K562 (cell line): Measurements from ENCODE around the gene ELF3. TPM values are rescaled to one million over a fixed set of nuclear protein-coding genes. Genes with fewer than 3 reads are reported as not detected.
A peak's percentile ranks its signal among the peaks of the same experiment; 100 is the strongest.

Source experiments
- ATAC-seq: fragments of 200-7000 bp; cut with Tn5 transposase; 3 replicates; pipeline ENCODE4 v1.9.1; 2020; ENCODE audit warnings: moderate library complexity
- BruUV-seq: library from RNA; stranded (reverse); fragments of 400-500 nt; replicated peaks from 2 replicates; lab custom pipeline; 2021; lab: Mats Ljungman, UMichigan
- CTCF ChIA-PET: fragments of 300-600 bp; formaldehyde crosslinking; extraction: SDS; loops from one replicate; lab custom pipeline; 2021; ENCODE audit warnings: low intra/inter-chr PET ratio; lab: Yijun Ruan, JAX
- POLR2A ChIA-PET: fragments of 300-600, 350-650 bp; sonication (Branson Sonifier 250); formaldehyde crosslinking; extraction: SDS; loops from one replicate; lab custom pipeline; 2021; ENCODE audit warnings: antibody characterized with exemption, inconsistent platforms; lab: Yijun Ruan, JAX
- DNase-seq, 4 experiments: peaks; one replicate each; pipeline versions ENCODE4 v3.0.0 to v3.0.0-alpha.2; 2011 to 2018; ENCODE audit warnings: low spot score in 3 of 4, mixed read lengths in 3 of 4; ENCODE audit errors: extremely low read depth in 1 of 4
- FAIRE-seq: peaks from 2 replicates; lab custom pipeline; 2011; peaks lifted over from hg19 to GRCh38; lab: Jason Lieb, UNC
- H2AFZ ChIP-seq: 2 replicates; pipeline ENCODE4 v1.6.0; 2011; ENCODE audit warnings: low read depth, low read length, control low read depth, inconsistent platforms
- H3K27ac ChIP-seq: fragments of 200-600 bp; 3 replicates; pipeline ENCODE4 v1.8.0; 2011; ENCODE audit warnings: low read depth, mild to moderate bottlenecking, control low read depth, inconsistent platforms, low read length, moderate library complexity, mixed read lengths; ENCODE audit errors: extremely low read depth
- H3K27me3 ChIP-seq, 2 experiments: fragments of 300-600 bp in 1 of 2; 2 replicates in 1 of 2; 3 replicates in 1 of 2; pipeline versions ENCODE4 v1.6.0 to v1.8.0; 2011; ENCODE audit warnings: inconsistent platforms in 2 of 2, low read length in 2 of 2, mild to moderate bottlenecking in 1 of 2, mixed read lengths in 1 of 2, moderate library complexity in 1 of 2; ENCODE audit not compliant: control insufficient read depth in 2 of 2, insufficient read depth in 2 of 2
- H3K36me3 ChIP-seq: fragments of 300-600 bp; 3 replicates; pipeline ENCODE4 v1.8.0; 2011; ENCODE audit warnings: mild to moderate bottlenecking, low read length, inconsistent platforms; ENCODE audit not compliant: control insufficient read depth, insufficient read depth
- H3K4me1 ChIP-seq, 2 experiments: fragments of 200-600 bp in 1 of 2; replicated peaks in 1 of 2; 2 replicates in 1 of 2; 3 replicates in 1 of 2; pipeline versions ENCODE4 v1.5.1 to v1.8.0; 2011; ENCODE audit warnings: inconsistent platforms in 2 of 2, low read length in 2 of 2, mild to moderate bottlenecking in 1 of 2, mixed read lengths in 1 of 2, moderate library complexity in 1 of 2; ENCODE audit not compliant: control insufficient read depth in 2 of 2, insufficient read depth in 2 of 2
- H3K4me2 ChIP-seq: 2 replicates; pipeline ENCODE4 v1.6.1; 2011; ENCODE audit warnings: low read length, control low read depth, inconsistent platforms, mixed read lengths; ENCODE audit not compliant: insufficient read depth
- H3K4me3 ChIP-seq: fragments of 200-600 bp; sonication (generic), shearing (Covaris generic); 2 replicates; pipeline ENCODE4 v1.5.1; 2016; ENCODE audit warnings: control low read depth, inconsistent platforms
- H3K79me2 ChIP-seq: fragments of 200-600 bp; 3 replicates; pipeline ENCODE4 v1.8.0; 2011; ENCODE audit warnings: low read length, inconsistent platforms; ENCODE audit not compliant: control insufficient read depth, insufficient read depth
- H3K9ac ChIP-seq, 2 experiments: 2 replicates each; pipeline versions ENCODE4 v1.6.0 to v1.6.1; 2011; ENCODE audit warnings: low read depth in 2 of 2, low read length in 2 of 2, control low read depth in 1 of 2, inconsistent platforms in 1 of 2, mild to moderate bottlenecking in 1 of 2, mixed read lengths in 1 of 2; ENCODE audit not compliant: insufficient read depth in 1 of 2
- H3K9me1 ChIP-seq: one replicate; pipeline ENCODE4 v1.6.0; 2011; ENCODE audit warnings: inconsistent platforms, mild to moderate bottlenecking, low read length, moderate library complexity; ENCODE audit not compliant: control insufficient read depth, insufficient read depth
- H3K9me3 ChIP-seq: replicated peaks from 2 replicates; pipeline ENCODE4 v1.5.1; 2011; ENCODE audit warnings: low read depth, low read length, inconsistent platforms; ENCODE audit not compliant: control insufficient read depth, insufficient read depth
- H4K20me1 ChIP-seq: replicated peaks from 2 replicates; pipeline ENCODE4 v1.6.1; 2011; ENCODE audit warnings: low read length, inconsistent platforms, mixed read lengths; ENCODE audit not compliant: control insufficient read depth, insufficient read depth
- CREB1 ChIP-seq, 2 experiments: sonication (generic) in 1 of 2; formaldehyde crosslinking in 1 of 2; IDR thresholded peaks; 2 replicates each; pipeline versions ENCODE4 v1.6.1 to v1.8.0; 2012 to 2022; ENCODE audit warnings: inconsistent platforms in 1 of 2, mild to moderate bottlenecking in 1 of 2, missing genetic modification reagents in 1 of 2, moderate library complexity in 1 of 2
- FOXK1 ChIP-seq: sonication (generic); formaldehyde crosslinking; IDR thresholded peaks from 2 replicates; pipeline ENCODE4 v1.8.0; 2022; ENCODE audit warnings: missing genetic modification reagents, mild to moderate bottlenecking, borderline replicate concordance
- HNRNPH1 ChIP-seq: fragments of 200-400 bp; formaldehyde crosslinking; optimal IDR thresholded peaks from 2 replicates; pipeline ENCODE3; 2017; ENCODE audit warnings: low read depth, mild to moderate bottlenecking, low read length, moderate library complexity
- KDM1A ChIP-seq, 2 experiments: fragments of 450-650 bp; IDR thresholded peaks; 2 replicates each; pipeline ENCODE4 v1.6.1; 2016; ENCODE audit warnings: mild to moderate bottlenecking in 2 of 2
- RBM34 ChIP-seq: fragments of 200-400 bp; formaldehyde crosslinking; IDR thresholded peaks from 2 replicates; pipeline ENCODE4 v1.6.1; 2018; ENCODE audit warnings: low read length, borderline replicate concordance; ENCODE audit not compliant: insufficient read depth
- RNF2 ChIP-seq: sonication (generic); IDR thresholded peaks from 2 replicates; pipeline ENCODE4 v1.6.1; 2016
- SUPT5H ChIP-seq: fragments of 450-650 bp; IDR thresholded peaks from 2 replicates; pipeline ENCODE4 v1.6.1; 2016
- TFAM ChIP-seq: fragments of 250-450 bp; sonication (Bioruptor Pico); conservative IDR thresholded peaks from 2 replicates; pipeline ENCODE4 v1.5.0; 2021; ENCODE audit warnings: mild to moderate bottlenecking, moderate library complexity
- ZNF121 ChIP-seq: sonication (generic); formaldehyde crosslinking; conservative IDR thresholded peaks from 2 replicates; pipeline ENCODE4 v1.8.0; 2022; ENCODE audit warnings: missing genetic modification reagents
- WGBS: fragments of 100-300 bp; shearing (Covaris generic); methylation state at CpG from one replicate; pipeline ENCODE4 v1.1.6; 2016; ENCODE audit warnings: low coverage, mixed read lengths; ENCODE audit not compliant: insufficient coverage; ENCODE audit errors: missing lambda C conversion rate; 5-methylcytosine and 5-hydroxymethylcytosine counted together
- in situ Hi-C: fragments of 300-500 bp; cut with MboI; formaldehyde crosslinking; loops from 4 replicates; pipeline ENCODE4 v1.15.0; 2018; ENCODE audit warnings: inconsistent platforms, mixed read lengths
- intact Hi-C: fragments of 100-400 bp; cut with micrococcal nuclease; formaldehyde crosslinking; loops from 2 replicates; pipeline ENCODE4 v1.14.2; 2022
- polyA plus RNA-seq, 8 experiments: library from polyadenylated mRNA; depleted of rRNA in 4 of 8; stranded (reverse) in 5 of 8; unstranded in 3 of 8; fragments of >200 nt; fragmentation: Nextera tagmentation in 2 of 8; fragmentation: Illumina TruSeq in 1 of 8; extraction: Ambion mirVana in 2 of 8; extraction: Trizol in 1 of 8; gene quantifications; 2 replicates each; pipeline versions ENCODE4 v1.2.1 to v1.2.3, GENCODE V29; 2011 to 2014; ENCODE audit warnings: inconsistent platforms in 1 of 8, missing spikeins in 1 of 8
- total RNA-seq, 7 experiments: library from RNA; depleted of rRNA in 6 of 7; stranded (reverse); fragments of >200 nt in 6 of 7; fragmentation: Illumina TruSeq in 2 of 7; extraction: Trizol in 2 of 7; gene quantifications; 2 replicates each; pipeline versions ENCODE4 v1.2.1 to v1.2.3, GENCODE V29; 2011 to 2021; ENCODE audit warnings: low replicate concordance in 1 of 7
- TF ChIP-seq, protein P1 (sequence below): fragments of 250-450 bp; sonication (Bioruptor Pico); IDR thresholded peaks from 2 replicates; pipeline ENCODE4 v1.8.0; 2021; ENCODE audit warnings: moderate library complexity, mild to moderate bottlenecking, inconsistent platforms
- TF ChIP-seq, protein P2 (sequence below): sonication (generic); IDR thresholded peaks from 2 replicates; pipeline ENCODE4 v1.6.1; 2016

The ELF3 gene
- total and polyA plus RNA-seq, 9 of the 15 experiments (the other 6 are each of a cell fraction or from before 2014, with no cell fraction given) = 0.03 to 1.2 (median 0.07) TPM; not detected in 4

DNA sequence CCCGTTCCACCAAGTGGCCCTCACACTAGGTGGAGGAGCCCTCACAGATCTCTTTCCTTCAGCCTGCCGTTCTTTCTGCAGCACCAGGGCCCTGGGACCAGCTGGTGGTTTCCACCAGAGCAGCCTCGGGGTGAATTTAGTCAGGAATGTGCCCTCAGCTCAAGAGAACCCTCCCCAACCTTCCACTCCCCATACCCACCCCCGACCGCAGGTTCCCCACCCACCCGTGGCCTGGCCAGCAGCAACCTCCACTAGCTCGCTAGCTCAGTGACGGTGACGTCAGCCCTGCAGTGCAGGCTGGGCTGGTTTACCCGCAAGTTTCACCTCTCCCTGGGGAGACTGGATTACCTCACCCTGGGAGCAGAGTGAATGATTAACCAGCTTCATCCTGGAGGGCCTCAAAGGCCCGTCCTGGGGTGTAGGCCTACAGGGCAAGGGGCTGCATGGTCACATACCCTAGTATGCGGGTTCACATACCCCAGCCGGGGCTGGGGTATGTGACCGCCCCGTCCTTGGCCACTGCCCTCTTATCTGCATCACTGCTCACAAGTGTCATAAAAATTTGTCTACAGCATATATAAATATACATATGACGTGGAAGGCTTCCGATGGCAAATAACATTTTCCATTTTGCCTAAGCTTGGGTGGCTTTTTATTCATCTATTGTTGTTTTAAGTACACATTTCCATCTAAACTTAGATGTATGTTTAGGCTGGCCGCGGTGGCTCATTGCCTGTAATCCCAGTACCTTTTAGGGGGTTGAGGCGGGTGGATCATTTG, 24.5 kb downstream of the ELF3 start (continued):
- TF ChIP-seq RNF2 = no peak
- TF ChIP-seq CREB1 (IDR thresholded peaks at IDR 0.05) = peak; percentile 30; the same call in 1 of the 2 replicates
- peak; percentile 52; the same call in 1 of the 2 replicates for TF ChIP-seq CREB1 (CRISPR knock-in tag; IDR thresholded peaks at IDR 0.05)
- no peak for TF ChIP-seq HNRNPH1
- TF ChIP-seq, all 486 proteins: peak for 13

DNA sequence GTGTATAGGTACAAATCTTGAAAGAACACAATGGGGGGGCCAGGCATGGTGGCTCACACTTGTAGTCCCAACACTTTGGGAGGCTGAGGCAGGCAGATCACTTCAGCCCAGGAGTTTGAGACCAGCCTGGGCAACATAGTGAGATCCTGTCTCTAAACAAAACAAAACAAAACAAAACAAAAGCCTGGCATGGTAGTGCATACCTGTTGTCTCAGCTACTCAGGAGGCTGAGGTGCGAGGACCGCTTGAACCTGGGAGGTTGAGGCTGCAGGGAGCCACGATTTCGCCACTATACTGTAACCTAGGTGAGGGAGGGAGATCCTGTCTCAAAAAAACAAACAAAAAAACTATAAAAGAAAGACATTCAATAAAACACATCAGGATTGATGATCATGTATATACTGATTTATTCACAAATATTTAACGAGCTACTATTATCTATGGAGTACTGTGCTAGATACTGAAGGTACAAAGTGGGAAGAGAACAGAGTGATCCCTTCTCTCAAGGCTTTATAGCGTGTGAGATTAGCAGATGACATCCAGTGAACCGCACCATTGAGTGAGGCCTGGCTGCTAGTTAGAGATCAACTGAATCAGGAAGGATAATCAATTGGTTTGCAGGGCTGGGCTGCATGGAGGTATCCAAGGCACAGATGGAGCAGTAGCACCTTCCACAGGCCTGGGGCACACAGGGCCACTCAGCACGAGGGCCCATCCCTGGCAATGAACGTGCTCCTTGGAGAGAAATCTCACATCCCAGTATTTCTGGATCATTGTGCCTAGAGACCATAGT, 26.4 kb downstream of the ELF3 start:
- DNase-seq (no peak), ATAC-seq (no peak), FAIRE-seq (no peak)
- no peak overlapping the region for H3K4me3 ChIP-seq
- H3K9me1 ChIP-seq = no peaks in the 10 kb centered on the region
- in situ Hi-C loops (no loop called here), intact Hi-C loops (no loop called here)
- no peaks in the 10 kb centered on the region for H3K79me2 ChIP-seq
- no peak overlapping the region for H3K9ac ChIP-seq
- TF ChIP-seq, protein P1, sequence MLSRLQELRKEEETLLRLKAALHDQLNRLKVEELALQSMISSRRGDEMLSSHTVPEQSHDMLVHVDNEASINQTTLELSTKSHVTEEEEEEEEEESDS (CRISPR knock-in tag) = no peak
- no peak for TF ChIP-seq KDM1A (IDR thresholded peaks at IDR 0.05)
- TF ChIP-seq SUPT5H = no peak
- TF ChIP-seq RBM34 = no peak
- TF ChIP-seq FOXK1 (CRISPR knock-in tag) = no peak
- TF ChIP-seq ZNF121 = peak; percentile 48; the same call in 1 of the 2 replicates
- TF ChIP-seq, protein P2, sequence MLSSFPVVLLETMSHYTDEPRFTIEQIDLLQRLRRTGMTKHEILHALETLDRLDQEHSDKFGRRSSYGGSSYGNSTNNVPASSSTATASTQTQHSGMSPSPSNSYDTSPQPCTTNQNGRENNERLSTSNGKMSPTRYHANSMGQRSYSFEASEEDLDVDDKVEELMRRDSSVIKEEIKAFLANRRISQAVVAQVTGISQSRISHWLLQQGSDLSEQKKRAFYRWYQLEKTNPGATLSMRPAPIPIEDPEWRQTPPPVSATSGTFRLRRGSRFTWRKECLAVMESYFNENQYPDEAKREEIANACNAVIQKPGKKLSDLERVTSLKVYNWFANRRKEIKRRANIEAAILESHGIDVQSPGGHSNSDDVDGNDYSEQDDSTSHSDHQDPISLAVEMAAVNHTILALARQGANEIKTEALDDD = peak; percentile 74; the same call in 1 of the 2 replicates
- TF ChIP-seq TFAM (CRISPR knock-in tag) = no peak
- 17% methylated on average over 9 of the region's 9 CpGs for WGBS
- H3K4me2 ChIP-seq = no peak overlapping the region
- peaks cover 6 to 9% of the 10 kb centered on the region in 2 experiments; a peak in 4 of 5 replicates for H3K4me1 ChIP-seq
- peaks cover 4 to 10% of the 10 kb centered on the region in 2 experiments; a peak in 3 of 5 replicates for H3K27me3 ChIP-seq
- no TSS peak for BruUV-seq
- no peaks in the 10 kb centered on the region for H3K36me3 ChIP-seq
- no peak overlapping the region for H2AFZ ChIP-seq
- ChIA-PET CTCF (no interaction called here), POLR2A (no interaction called here)
- H4K20me1 ChIP-seq = 0 out of 2 replicates have a peak, but pooled peaks cover 3% of the 10 kb centered on the region
- no peaks in the 10 kb centered on the region for H3K9me3 ChIP-seq
- H3K27ac ChIP-seq = no peak overlapping the region
